ENCODE results near the gene SCT.

DNA sequence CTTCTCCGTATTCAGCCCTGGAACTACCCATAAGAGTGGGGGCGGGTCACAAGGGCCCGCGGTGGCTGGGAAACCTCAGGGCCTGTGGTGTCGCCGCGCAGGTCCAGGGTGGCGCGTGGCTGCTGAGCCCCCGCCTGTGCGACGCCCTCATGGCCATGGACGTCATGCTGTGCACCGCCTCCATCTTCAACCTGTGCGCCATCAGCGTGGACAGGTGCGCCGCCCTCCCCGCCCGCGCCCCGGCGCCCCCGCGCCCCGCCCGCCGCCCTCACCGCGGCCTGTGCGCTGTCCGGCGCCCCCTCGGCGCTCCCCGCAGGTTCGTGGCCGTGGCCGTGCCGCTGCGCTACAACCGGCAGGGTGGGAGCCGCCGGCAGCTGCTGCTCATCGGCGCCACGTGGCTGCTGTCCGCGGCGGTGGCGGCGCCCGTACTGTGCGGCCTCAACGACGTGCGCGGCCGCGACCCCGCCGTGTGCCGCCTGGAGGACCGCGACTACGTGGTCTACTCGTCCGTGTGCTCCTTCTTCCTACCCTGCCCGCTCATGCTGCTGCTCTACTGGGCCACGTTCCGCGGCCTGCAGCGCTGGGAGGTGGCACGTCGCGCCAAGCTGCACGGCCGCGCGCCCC, 12.5 kb upstream of the SCT start:
- no peak for TF ChIP-seq YY1 (IDR thresholded peaks at IDR 0.05; ENCODE audit: insufficient read depth, insufficient read length)
- no peak for TF ChIP-seq SUZ12 (IDR thresholded peaks at IDR 0.05; ENCODE audit: extremely low read depth, insufficient read depth, insufficient read length)

Data from NT2/D1 (cell line).